AG09309 (cell line): Measurements from ENCODE around the gene ARHGAP26.

Source experiments
- DNase-seq: peaks from one replicate; pipeline ENCODE4 v3.0.0-alpha.2; 2010; ENCODE audit warnings: low read depth
- H3K4me3 ChIP-seq: 2 replicates; pipeline ENCODE4 v1.5.1; 2011; ENCODE audit warnings: mild to moderate bottlenecking, low read depth, low read length, moderate library complexity; ENCODE audit not compliant: control insufficient read depth
- CTCF ChIP-seq: IDR thresholded peaks from 2 replicates; pipeline ENCODE4 v1.5.1; 2011; ENCODE audit warnings: mild to moderate bottlenecking, low read depth, low read length, inconsistent platforms; ENCODE audit not compliant: insufficient read depth, control insufficient read depth; ENCODE audit errors: missing control alignments

The ARHGAP26 gene

GRCh38 chr5:143013176-143013891 is 243.2 kb downstream of the ARHGAP26 start:
- no peak for DNase-seq
- TF ChIP-seq CTCF, result no peak
- no peak overlapping the region for H3K4me3 ChIP-seq

GRCh38 chr5:143014017-143014651 is 244.0 kb downstream of the ARHGAP26 start:
- DNase-seq, result no peak
- TF ChIP-seq CTCF, result peak; percentile 28
- H3K4me3 ChIP-seq, result no peak overlapping the region

GRCh38 chr5:143016777-143017516 is 246.8 kb downstream of the ARHGAP26 start:
- DNase-seq, result no peak
- peak; percentile 67 for TF ChIP-seq CTCF
- no peak overlapping the region for H3K4me3 ChIP-seq

GRCh38 chr5:143017541-143017940 is 247.4 kb downstream of the ARHGAP26 start:
- no peak overlapping the region for H3K4me3 ChIP-seq
- no peak for TF ChIP-seq CTCF
- DNase-seq, result no peak

GRCh38 chr5:143017992-143018391 is 247.8 kb downstream of the ARHGAP26 start:
- TF ChIP-seq CTCF, result no peak
- DNase-seq, result no peak
- H3K4me3 ChIP-seq, result no peak overlapping the region

- no peak overlapping the region for H3K4me3 ChIP-seq
- no peak for DNase-seq
- TF ChIP-seq CTCF, result no peak
Observed at GRCh38 chr5:143019157-143019556, 249.0 kb downstream of the ARHGAP26 start.
